ENCODE results near the gene UBE2E2.
"Not testable (repeated sequence)": the region's sequence is repeated elsewhere in the genome, so short reads cannot be mapped to it uniquely, and the experiment has no call there.

DNA sequence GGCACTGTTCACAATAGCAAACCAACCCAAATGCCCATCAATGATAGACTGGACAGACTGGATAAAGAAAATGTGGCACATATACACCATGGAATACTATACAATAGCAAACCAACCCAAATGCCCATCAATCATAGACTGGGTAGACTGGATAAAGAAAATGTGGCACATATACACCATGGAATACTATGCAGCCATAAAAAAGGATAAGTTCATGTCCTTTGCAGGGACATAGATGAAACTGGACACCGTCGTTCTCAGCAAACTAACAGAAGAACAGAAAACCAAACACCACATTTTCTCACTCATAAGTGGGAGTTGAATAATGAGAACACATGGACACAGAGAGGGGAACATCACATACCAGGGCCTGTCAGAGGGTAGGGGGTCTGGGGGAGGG lies 415.3 kb downstream of the UBE2E2 start:
- TF ChIP-seq, protein P1, sequence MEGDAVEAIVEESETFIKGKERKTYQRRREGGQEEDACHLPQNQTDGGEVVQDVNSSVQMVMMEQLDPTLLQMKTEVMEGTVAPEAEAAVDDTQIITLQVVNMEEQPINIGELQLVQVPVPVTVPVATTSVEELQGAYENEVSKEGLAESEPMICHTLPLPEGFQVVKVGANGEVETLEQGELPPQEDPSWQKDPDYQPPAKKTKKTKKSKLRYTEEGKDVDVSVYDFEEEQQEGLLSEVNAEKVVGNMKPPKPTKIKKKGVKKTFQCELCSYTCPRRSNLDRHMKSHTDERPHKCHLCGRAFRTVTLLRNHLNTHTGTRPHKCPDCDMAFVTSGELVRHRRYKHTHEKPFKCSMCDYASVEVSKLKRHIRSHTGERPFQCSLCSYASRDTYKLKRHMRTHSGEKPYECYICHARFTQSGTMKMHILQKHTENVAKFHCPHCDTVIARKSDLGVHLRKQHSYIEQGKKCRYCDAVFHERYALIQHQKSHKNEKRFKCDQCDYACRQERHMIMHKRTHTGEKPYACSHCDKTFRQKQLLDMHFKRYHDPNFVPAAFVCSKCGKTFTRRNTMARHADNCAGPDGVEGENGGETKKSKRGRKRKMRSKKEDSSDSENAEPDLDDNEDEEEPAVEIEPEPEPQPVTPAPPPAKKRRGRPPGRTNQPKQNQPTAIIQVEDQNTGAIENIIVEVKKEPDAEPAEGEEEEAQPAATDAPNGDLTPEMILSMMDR (IDR thresholded peaks at IDR 0.05) = not testable (repeated sequence)
- not testable (repeated sequence) for TF ChIP-seq EP300, POLR2A (IDR thresholded peaks at IDR 0.05)

Data from ovary (tissue), 3 donors.